HAP-1 (cell line): ENCODE measurements around the gene NUP210L.
"Not testable (repeated sequence)": the region's sequence is repeated elsewhere in the genome, so short reads cannot be mapped to it uniquely, and the experiment has no call there.

ENCODE experiments used
- DNase-seq, 2 experiments: peaks; one replicate each; pipeline ENCODE4 v3.0.0-alpha.2; 2016 to 2020; ENCODE audit warnings: low spot score in 2 of 2
- H3K27me3 ChIP-seq: fragments of 250-450 bp; sonication (Bioruptor Pico); 2 replicates; pipeline ENCODE4 v1.5.1; 2020; ENCODE audit warnings: low read depth, mild to moderate bottlenecking, moderate library complexity
- H3K36me3 ChIP-seq: fragments of 250-450 bp; sonication (Bioruptor Pico); replicated peaks from 2 replicates; pipeline ENCODE4 v1.5.1; 2020; ENCODE audit warnings: mild to moderate bottlenecking
- H3K4me1 ChIP-seq: fragments of 250-450 bp; sonication (Bioruptor Pico); 2 replicates; pipeline ENCODE4 v1.5.1; 2020; ENCODE audit warnings: mild to moderate bottlenecking
- H3K4me3 ChIP-seq: fragments of 250-450 bp; sonication (Bioruptor Pico); 2 replicates; pipeline ENCODE4 v1.5.1; 2020; ENCODE audit warnings: mild to moderate bottlenecking, moderate library complexity
- H3K9me3 ChIP-seq: fragments of 250-450 bp; sonication (Bioruptor Pico); 2 replicates; pipeline ENCODE4 v1.5.1; 2020; ENCODE audit warnings: mild to moderate bottlenecking, moderate library complexity
- in situ Hi-C: fragments of 300-500 bp; cut with MboI; formaldehyde crosslinking; loops from 3 replicates; pipeline ENCODE4 v1.14.3; 2020; ENCODE audit warnings: low sequenced_read_pairs, inconsistent platforms, mixed read lengths

The NUP210L gene

GRCh38 chr1:154157520-154158306 is 2.8 kb upstream of the NUP210L start:
- in situ Hi-C loops = no loop called here
- Histone ChIP-seq H3K27me3 (no peaks in the 10 kb centered on the region), H3K36me3 (peaks cover 67% of the 10 kb centered on the region), H3K9me3 (no peaks in the 10 kb centered on the region), H3K4me3 (no peak overlapping the region), H3K4me1 (peaks cover 16% of the 10 kb centered on the region)
- no peak for DNase-seq

GRCh38 chr1:154155251-154155650 is 378 bp upstream of the NUP210L start:
- in situ Hi-C loops = no loop called here
- Histone ChIP-seq H3K4me3 (no peak overlapping the region), H3K27me3 (no peaks in the 10 kb centered on the region), H3K4me1 (peaks cover 16% of the 10 kb centered on the region), H3K36me3 (peaks cover 46% of the 10 kb centered on the region), H3K9me3 (no peaks in the 10 kb centered on the region)
- DNase-seq = no peak

- Histone ChIP-seq H3K4me3 (no peak overlapping the region), H3K27me3 (no peaks in the 10 kb centered on the region), H3K4me1 (peaks cover 10% of the 10 kb centered on the region), H3K36me3 (peaks cover 34% of the 10 kb centered on the region), H3K9me3 (no peaks in the 10 kb centered on the region)
- DNase-seq = no peak
- in situ Hi-C loops = no loop called here
Observed at GRCh38 chr1:154154053-154154452, 820 bp downstream of the NUP210L start.

- in situ Hi-C loops = no loop called here
- Histone ChIP-seq H3K9me3 (no peaks in the 10 kb centered on the region), H3K4me1 (no peaks in the 10 kb centered on the region), H3K27me3 (no peaks in the 10 kb centered on the region), H3K36me3 (peaks cover 15% of the 10 kb centered on the region), H3K4me3 (no peak overlapping the region)
- no peak for DNase-seq
Observed at GRCh38 chr1:154151311-154151710, 3.6 kb downstream of the NUP210L start.

- no peaks in the 10 kb centered on the region for H3K36me3 ChIP-seq
- H3K9me3 ChIP-seq = no peaks in the 10 kb centered on the region
- no peak overlapping the region for H3K4me3 ChIP-seq
- no peaks in the 10 kb centered on the region for H3K27me3 ChIP-seq
- in situ Hi-C loops = no loop called here
- DNase-seq = no peak
- H3K4me1 ChIP-seq = no peaks in the 10 kb centered on the region
Observed at GRCh38 chr1:154148807-154149206, 6.1 kb downstream of the NUP210L start.

GRCh38 chr1:154147505-154147904 is 7.4 kb downstream of the NUP210L start:
- H3K4me1 ChIP-seq, H3K27me3 ChIP-seq, H3K36me3 ChIP-seq, H3K4me3 ChIP-seq, in situ Hi-C loops, DNase-seq, H3K9me3 ChIP-seq: not testable (repeated sequence)

- in situ Hi-C loops = no loop called here
- DNase-seq = peak in 1 of 2 experiments; percentile 13
- no peaks in the 10 kb centered on the region for H3K27me3 ChIP-seq
- H3K4me1 ChIP-seq = no peaks in the 10 kb centered on the region
- H3K9me3 ChIP-seq = no peaks in the 10 kb centered on the region
- H3K36me3 ChIP-seq = no peaks in the 10 kb centered on the region
- no peak overlapping the region for H3K4me3 ChIP-seq
Observed at GRCh38 chr1:154145986-154146385, 8.9 kb downstream of the NUP210L start.

GRCh38 chr1:154142358-154142757 is 12.5 kb downstream of the NUP210L start:
- Histone ChIP-seq H3K27me3 (no peaks in the 10 kb centered on the region), H3K9me3 (no peaks in the 10 kb centered on the region), H3K4me1 (no peaks in the 10 kb centered on the region), H3K4me3 (no peak overlapping the region), H3K36me3 (no peaks in the 10 kb centered on the region)
- in situ Hi-C loops = no loop called here
- no peak for DNase-seq

- in situ Hi-C loops = no loop called here
- H3K4me3 ChIP-seq = no peak overlapping the region
- no peaks in the 10 kb centered on the region for H3K36me3 ChIP-seq
- H3K4me1 ChIP-seq = no peaks in the 10 kb centered on the region
- no peak for DNase-seq
- H3K9me3 ChIP-seq = no peaks in the 10 kb centered on the region
- no peaks in the 10 kb centered on the region for H3K27me3 ChIP-seq
Observed at GRCh38 chr1:154141240-154141639, 13.6 kb downstream of the NUP210L start.

GRCh38 chr1:154137888-154138287 is 17.0 kb downstream of the NUP210L start:
- Histone ChIP-seq H3K9me3 (no peaks in the 10 kb centered on the region), H3K4me3 (no peak overlapping the region), H3K36me3 (no peaks in the 10 kb centered on the region), H3K27me3 (no peaks in the 10 kb centered on the region), H3K4me1 (no peaks in the 10 kb centered on the region)
- DNase-seq = no peak
- in situ Hi-C loops = no loop called here

GRCh38 chr1:154133256-154133655 is 21.6 kb downstream of the NUP210L start:
- no peaks in the 10 kb centered on the region for H3K27me3 ChIP-seq
- H3K36me3 ChIP-seq = no peaks in the 10 kb centered on the region
- no peaks in the 10 kb centered on the region for H3K9me3 ChIP-seq
- DNase-seq = no peak
- no peak overlapping the region for H3K4me3 ChIP-seq
- H3K4me1 ChIP-seq = no peaks in the 10 kb centered on the region
- in situ Hi-C loops = no loop called here

GRCh38 chr1:154129391-154129970 is 25.4 kb downstream of the NUP210L start:
- H3K36me3 ChIP-seq = no peaks in the 10 kb centered on the region
- no peak overlapping the region for H3K4me3 ChIP-seq
- H3K27me3 ChIP-seq = no peaks in the 10 kb centered on the region
- no peaks in the 10 kb centered on the region for H3K9me3 ChIP-seq
- in situ Hi-C loops = no loop called here
- H3K4me1 ChIP-seq = no peaks in the 10 kb centered on the region
- DNase-seq = no peak

GRCh38 chr1:154123205-154123604 is 31.7 kb downstream of the NUP210L start:
- H3K4me3 ChIP-seq, in situ Hi-C loops, H3K4me1 ChIP-seq, DNase-seq, H3K9me3 ChIP-seq, H3K36me3 ChIP-seq, H3K27me3 ChIP-seq: not testable (repeated sequence)

GRCh38 chr1:154117642-154118041 is 37.2 kb downstream of the NUP210L start:
- Histone ChIP-seq H3K9me3 (no peaks in the 10 kb centered on the region), H3K36me3 (no peaks in the 10 kb centered on the region), H3K4me3 (no peak overlapping the region), H3K27me3 (no peaks in the 10 kb centered on the region), H3K4me1 (peaks cover 7% of the 10 kb centered on the region)
- in situ Hi-C loops = no loop called here
- no peak for DNase-seq
